RWPE2 (cell line): Measurements from ENCODE around the gene AKAP10.
A peak's percentile ranks its signal among the peaks of the same experiment; 100 is the strongest.

Experiments
- ATAC-seq: fragments of 200-7000 bp; cut with Tn5 transposase; 3 replicates; pipeline ENCODE4 v1.9.1; 2021; ENCODE audit warnings: low read depth
- DNase-seq: peaks from one replicate; pipeline ENCODE4 v3.0.0-alpha.2; 2020; ENCODE audit warnings: low spot score
- H3K27ac ChIP-seq: fragments of 450-650 bp; 2 replicates; pipeline ENCODE4 v1.5.1; 2017; ENCODE audit warnings: mild to moderate bottlenecking; ENCODE audit not compliant: poor library complexity, severe bottlenecking
- H3K27me3 ChIP-seq: fragments of 250-450 bp; sonication (Bioruptor Pico); 2 replicates; pipeline ENCODE4 v1.5.1; 2021; ENCODE audit warnings: mild to moderate bottlenecking, moderate library complexity; ENCODE audit not compliant: insufficient read depth, poor library complexity, severe bottlenecking
- H3K36me3 ChIP-seq: fragments of 250-450 bp; sonication (Bioruptor Pico); 2 replicates; pipeline ENCODE4 v1.5.1; 2020; ENCODE audit warnings: low read depth, mild to moderate bottlenecking, moderate library complexity
- H3K4me1 ChIP-seq: fragments of 250-450 bp; sonication (Bioruptor Pico); 2 replicates; pipeline ENCODE4 v1.5.1; 2021; ENCODE audit warnings: mild to moderate bottlenecking, moderate library complexity; ENCODE audit not compliant: insufficient read depth, poor library complexity, severe bottlenecking
- H3K4me3 ChIP-seq: fragments of 250-450 bp; sonication (Bioruptor Pico); 2 replicates; pipeline ENCODE4 v1.5.1; 2021; ENCODE audit warnings: mild to moderate bottlenecking, moderate library complexity; ENCODE audit not compliant: severe bottlenecking
- H3K9me3 ChIP-seq: fragments of 250-450 bp; sonication (Bioruptor Pico); 2 replicates; pipeline ENCODE4 v1.5.1; 2021; ENCODE audit warnings: mild to moderate bottlenecking, moderate library complexity; ENCODE audit not compliant: severe bottlenecking
- TF ChIP-seq, protein P1 (sequence below): fragments of 450-650 bp; IDR thresholded peaks from one replicate; pipeline ENCODE4 v1.5.1; 2017; ENCODE audit warnings: mild to moderate bottlenecking, moderate library complexity; ENCODE audit not compliant: poor library complexity, severe bottlenecking

The AKAP10 gene

DNA sequence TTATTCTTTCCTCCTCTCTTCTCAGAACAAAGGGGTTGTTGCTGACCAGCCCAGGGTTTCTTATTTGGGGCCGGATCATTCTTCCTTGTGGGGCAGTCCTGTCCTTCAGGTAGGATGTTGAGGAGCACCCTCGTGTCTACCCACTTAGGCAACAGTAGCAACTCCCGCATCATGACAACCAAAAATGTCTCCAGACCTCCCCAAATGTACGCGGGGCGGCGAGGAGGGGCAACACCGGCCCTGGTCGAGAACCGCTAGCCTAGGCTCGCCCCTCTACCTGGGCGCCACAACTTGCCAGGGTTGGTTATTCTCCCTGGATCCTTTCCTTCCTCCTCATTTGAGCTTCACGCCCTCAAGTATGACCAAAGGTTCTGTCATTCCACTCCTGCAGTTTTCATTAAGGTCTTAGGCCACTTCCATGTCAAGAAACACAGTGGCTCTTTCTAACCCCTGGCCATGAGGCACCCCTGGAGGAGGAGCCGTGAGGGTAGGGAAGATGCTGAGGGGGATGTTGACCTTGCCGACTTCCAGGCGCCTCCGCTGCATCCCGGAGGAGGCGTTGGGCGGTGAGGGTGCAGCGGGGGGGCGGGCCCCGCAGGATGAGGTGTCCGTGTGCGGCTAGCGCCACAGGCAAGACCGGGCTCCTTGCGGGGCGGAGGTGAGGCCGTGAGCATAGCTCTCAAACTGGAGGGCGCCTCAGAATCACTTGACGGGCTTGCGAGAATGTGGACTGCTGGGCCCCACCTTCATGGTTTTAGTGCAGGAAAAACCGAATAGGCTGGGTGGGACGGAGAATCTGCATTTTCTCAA is 30.8 kb upstream of the AKAP10 start:
- DNase-seq (no peak), ATAC-seq (peak; percentile 54)
- Histone ChIP-seq H3K36me3 (no peaks in the 10 kb centered on the region), H3K4me3 (peak overlapping the region; percentile 45), H3K27ac (no peak overlapping the region), H3K27me3 (peaks cover 21% of the 10 kb centered on the region), H3K9me3 (no peaks in the 10 kb centered on the region), H3K4me1 (no peaks in the 10 kb centered on the region)
- TF ChIP-seq, protein P1, sequence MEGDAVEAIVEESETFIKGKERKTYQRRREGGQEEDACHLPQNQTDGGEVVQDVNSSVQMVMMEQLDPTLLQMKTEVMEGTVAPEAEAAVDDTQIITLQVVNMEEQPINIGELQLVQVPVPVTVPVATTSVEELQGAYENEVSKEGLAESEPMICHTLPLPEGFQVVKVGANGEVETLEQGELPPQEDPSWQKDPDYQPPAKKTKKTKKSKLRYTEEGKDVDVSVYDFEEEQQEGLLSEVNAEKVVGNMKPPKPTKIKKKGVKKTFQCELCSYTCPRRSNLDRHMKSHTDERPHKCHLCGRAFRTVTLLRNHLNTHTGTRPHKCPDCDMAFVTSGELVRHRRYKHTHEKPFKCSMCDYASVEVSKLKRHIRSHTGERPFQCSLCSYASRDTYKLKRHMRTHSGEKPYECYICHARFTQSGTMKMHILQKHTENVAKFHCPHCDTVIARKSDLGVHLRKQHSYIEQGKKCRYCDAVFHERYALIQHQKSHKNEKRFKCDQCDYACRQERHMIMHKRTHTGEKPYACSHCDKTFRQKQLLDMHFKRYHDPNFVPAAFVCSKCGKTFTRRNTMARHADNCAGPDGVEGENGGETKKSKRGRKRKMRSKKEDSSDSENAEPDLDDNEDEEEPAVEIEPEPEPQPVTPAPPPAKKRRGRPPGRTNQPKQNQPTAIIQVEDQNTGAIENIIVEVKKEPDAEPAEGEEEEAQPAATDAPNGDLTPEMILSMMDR: no peak

DNA sequence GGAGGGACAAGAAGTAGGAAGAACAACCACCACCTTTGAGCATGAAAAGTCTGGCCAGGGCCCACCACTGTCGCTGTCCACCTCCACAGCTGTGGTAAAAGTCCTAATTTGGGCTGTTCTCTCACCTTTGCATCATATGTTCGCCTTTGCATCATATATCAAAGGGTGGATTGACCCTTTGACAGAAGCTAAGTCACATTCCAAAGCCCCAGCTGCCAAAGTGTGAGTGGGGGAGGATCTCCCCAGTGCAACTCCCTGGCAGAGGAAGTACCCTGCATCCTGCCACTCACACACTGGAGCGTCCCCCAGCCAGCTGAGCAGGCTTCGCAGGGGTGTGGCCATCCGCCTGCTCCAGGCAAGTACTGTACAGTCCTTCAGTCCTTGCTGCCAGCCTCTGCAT is 18.9 kb upstream of the AKAP10 start:
- Histone ChIP-seq H3K27ac (no peak overlapping the region), H3K4me3 (no peak overlapping the region), H3K36me3 (no peaks in the 10 kb centered on the region), H3K27me3 (no peaks in the 10 kb centered on the region), H3K4me1 (no peaks in the 10 kb centered on the region), H3K9me3 (no peaks in the 10 kb centered on the region)
- ATAC-seq: no peak
- DNase-seq: no peak
- TF ChIP-seq, protein P1: no peak

DNA sequence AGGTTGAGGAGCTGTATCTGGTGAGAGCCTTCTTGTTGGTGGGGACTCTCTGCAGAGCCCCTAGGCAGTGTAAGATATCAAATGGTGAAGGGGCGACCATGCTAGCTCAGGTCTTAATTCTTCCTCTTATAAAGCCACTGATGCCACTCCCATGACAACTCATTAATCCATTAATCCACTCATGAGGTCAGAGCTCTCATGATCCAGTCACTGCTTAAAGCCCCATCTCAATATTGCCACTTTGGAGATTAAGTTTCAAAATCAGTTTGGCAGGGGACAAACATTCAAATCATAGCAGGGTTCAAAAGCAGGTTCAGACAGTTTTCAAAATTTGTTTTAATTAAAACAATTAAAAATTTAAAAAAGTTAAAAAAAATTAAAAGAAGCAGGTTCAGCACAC is 18.5 kb upstream of the AKAP10 start:
- DNase-seq: no peak
- H3K27me3 ChIP-seq: no peaks in the 10 kb centered on the region
- no peaks in the 10 kb centered on the region for H3K36me3 ChIP-seq
- no peak overlapping the region for H3K4me3 ChIP-seq
- ATAC-seq: no peak
- no peaks in the 10 kb centered on the region for H3K9me3 ChIP-seq
- no peak overlapping the region for H3K27ac ChIP-seq
- TF ChIP-seq, protein P1: no peak
- no peaks in the 10 kb centered on the region for H3K4me1 ChIP-seq

DNA sequence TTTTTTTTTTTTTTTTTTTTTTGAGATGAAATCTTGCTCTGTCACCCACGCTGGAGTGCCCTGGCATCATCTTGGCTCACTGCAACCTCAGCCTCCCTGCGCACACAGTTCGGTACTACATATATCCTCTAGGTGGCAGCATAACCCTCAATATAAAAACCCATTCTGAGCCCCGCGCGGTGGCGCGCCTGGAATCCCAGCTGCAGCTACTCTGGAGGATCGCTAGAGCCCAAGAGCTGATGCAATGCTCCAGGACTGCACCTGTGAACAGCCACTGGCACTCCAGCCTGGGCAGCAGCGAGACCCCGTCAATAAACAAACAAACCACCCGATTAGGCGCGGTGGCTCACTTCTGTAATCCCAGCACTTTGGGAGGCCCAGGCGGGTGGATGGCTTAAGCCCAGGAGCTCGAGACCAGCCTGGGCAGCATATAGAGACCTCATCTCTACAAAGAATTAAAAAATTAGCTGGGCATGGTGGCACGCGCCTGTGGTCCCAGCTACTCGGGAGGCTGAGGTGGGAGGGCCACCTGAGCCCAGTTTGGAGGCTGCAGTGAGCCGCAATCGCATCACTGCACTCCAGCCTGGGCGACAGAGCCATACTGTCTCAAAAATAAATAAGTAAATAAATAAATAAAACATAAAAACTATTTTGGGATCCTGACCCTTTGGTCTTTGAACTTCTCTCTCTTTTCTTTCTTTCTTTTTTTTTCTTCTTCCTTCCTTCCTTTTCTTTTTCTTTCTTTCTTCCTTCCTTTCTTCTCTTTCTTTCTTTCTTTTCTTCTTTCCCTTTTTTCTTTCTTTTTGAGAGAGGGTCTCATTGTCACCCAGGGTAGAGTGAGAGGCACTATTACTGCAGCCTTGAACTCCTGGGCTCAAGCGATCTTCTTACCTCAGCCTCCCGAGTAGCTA is 15.4 kb upstream of the AKAP10 start:
- Histone ChIP-seq H3K4me1 (no peaks in the 10 kb centered on the region), H3K27me3 (no peaks in the 10 kb centered on the region), H3K4me3 (no peak overlapping the region), H3K36me3 (no peaks in the 10 kb centered on the region), H3K9me3 (no peaks in the 10 kb centered on the region), H3K27ac (no peak overlapping the region)
- ATAC-seq: peak; percentile 95
- peak; percentile 81 for DNase-seq
- TF ChIP-seq, protein P1: peak; percentile 75
